ENCODE results near the gene NUMA1. TPM values are rescaled to one million over a fixed set of nuclear protein-coding genes. Genes with fewer than 3 reads are reported as not detected.
A peak's percentile ranks its signal among the peaks of the same experiment; 100 is the strongest.

NUMA1 gene
- total RNA-seq, 1 experiment from 2014 or later = 71.5 TPM

- no peak for DNase-seq (ENCODE audit: low spot score)
These were observed 80.0 kb downstream of the NUMA1 start for GRCh38 chr11:72000202-72000867.

GRCh38 chr11:71999798-72000197, 80.5 kb downstream of the NUMA1 start:
- DNase-seq (ENCODE audit: low spot score) = no peak

DNA sequence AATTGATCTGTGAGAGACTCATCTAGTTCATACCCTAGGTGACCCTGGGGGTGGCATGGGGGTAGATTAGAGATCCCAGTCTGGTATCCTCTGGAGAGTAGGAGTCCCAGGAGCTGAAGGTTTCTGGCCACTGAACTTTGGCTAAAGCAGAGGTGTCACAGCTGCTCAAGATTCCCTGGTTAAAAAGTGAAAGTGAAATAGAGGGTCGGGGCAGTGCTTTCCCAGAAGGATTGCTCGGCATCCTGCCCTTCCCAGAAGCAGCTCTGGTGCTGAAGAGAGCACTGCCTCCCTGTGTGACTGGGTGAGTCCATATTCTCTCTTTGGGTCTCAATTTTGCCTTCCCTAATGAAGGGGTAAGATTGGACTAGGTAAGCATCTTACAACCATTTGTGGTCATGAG, 81.0 kb downstream of the NUMA1 start:
- DNase-seq (ENCODE audit: low spot score) = peak; percentile 32

DNA sequence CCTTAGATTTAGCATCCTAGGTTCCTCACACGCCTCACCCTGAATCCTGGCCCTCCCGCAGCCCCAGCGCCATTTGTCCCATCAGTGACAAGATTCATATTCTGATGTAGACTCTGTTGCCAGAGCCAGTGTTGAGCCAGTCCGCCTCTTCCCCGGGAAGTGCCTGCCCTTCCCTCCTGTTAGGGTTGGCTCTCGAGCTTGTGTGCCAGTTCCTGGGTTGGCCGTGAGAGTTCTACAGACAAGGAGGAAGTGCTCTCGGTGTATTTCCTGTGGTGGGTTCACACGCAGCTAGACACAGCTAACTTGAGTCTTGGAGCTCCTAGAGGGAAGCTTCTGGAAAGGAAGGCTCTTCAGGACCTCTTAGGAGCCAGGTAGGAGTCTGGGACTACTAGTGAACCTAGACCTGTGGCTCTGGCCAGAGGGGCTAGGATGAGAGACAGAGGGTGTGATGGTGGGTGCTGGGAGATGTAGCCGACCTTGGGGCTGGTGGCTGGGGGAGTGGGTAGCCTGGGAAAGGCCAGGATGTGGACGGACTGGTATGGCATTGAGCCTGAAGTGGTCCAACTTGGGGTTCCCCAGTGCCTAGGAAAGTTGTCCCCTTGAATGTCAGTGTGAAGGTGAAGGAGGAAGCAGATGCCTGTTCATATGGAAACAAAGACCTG, 81.6 kb downstream of the NUMA1 start, which contains the start of gene IL18BP:
Gene IL18BP, plus strand, starts transcription at position 261 of the 662 bp plus-strand sequence. CDS start 1,076 bp downstream, outside the sequence.
- DNase-seq (ENCODE audit: low spot score) = no peak

- DNase-seq (ENCODE audit: low spot score) = no peak
These were observed 82.3 kb downstream of the NUMA1 start for GRCh38 chr11:71998061-71998460.

GRCh38 chr11:71997594-71997993, 82.7 kb downstream of the NUMA1 start:
- DNase-seq (ENCODE audit: low spot score) = no peak

- DNase-seq (ENCODE audit: low spot score) = no peak
These were observed 83.4 kb downstream of the NUMA1 start for GRCh38 chr11:71996946-71997345.

- DNase-seq (ENCODE audit: low spot score) = no peak
These were observed 83.8 kb downstream of the NUMA1 start for GRCh38 chr11:71996517-71996916.

- DNase-seq (ENCODE audit: low spot score) = no peak
These were observed 84.5 kb downstream of the NUMA1 start for GRCh38 chr11:71995726-71996291.

DNA sequence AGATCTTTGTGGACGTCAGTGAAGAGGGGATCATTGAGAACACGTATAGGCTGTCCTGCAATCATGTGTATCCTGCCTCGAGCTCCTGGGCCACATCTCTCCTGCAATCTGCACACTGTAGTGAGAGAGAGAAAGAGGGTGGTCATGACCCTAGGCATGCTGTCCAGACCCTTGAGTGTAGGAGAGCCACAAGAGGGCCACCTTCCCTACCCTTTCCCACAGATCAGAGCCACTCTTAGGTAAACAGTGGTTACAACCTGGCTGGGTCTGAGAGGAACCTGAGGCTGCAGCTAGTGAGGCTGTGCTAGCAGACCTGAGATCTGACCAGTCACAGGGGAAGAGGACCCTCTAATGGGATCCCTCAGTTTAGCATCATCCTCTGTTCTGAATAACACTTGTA, 85.6 kb downstream of the NUMA1 start:
- DNase-seq (ENCODE audit: low spot score) = no peak

DNA sequence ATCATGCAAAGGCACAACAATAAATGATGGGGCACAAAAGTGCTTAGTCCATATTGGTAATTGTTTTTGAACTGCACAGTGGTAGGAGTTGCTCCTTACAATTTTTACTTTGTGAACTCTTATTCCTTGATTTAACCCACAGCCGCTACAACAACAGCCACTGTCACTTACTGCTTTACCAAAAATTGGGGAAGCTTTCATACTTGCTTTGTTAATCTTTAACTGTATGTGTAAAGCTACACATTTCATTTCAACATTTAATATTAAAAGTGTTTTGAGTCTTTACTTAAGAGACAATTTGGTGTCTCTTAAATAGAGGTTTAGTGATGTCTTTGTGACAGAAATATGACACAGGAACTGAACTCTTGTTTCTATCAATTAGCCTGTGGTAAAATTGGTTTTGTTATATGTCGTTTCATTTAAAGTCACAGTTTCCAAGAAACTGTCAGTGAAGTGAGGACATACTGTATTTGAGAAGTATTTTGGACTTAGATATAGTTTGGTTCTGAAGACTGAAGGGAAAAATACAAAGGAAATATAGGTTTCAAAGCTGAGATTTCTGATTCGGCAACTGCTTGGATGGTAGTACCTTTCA, 88.1 kb downstream of the NUMA1 start:
- no peak for DNase-seq (ENCODE audit: low spot score)

GRCh38 chr11:71991494-71991893, 88.8 kb downstream of the NUMA1 start:
- DNase-seq (ENCODE audit: low spot score) = no peak

DNA sequence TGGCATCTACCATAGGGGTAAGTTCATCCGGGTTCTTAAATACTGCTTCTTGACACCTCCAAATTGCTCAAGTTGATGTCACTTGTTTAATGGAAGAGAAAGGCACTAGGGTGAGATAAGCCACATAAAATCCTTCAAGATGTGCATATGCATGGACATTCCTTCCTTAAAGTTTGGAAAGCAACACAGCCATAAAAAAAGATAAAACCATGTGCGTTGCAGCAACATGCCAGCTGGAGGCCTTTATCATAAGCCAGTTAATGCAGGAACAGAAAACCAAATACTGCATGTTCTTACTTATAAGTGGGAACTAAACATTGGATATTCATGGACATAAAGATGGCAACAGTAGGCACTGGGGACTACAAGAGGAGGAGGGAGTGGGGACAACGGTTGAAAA, 89.6 kb downstream of the NUMA1 start:
- DNase-seq (ENCODE audit: low spot score) = no peak

DNA sequence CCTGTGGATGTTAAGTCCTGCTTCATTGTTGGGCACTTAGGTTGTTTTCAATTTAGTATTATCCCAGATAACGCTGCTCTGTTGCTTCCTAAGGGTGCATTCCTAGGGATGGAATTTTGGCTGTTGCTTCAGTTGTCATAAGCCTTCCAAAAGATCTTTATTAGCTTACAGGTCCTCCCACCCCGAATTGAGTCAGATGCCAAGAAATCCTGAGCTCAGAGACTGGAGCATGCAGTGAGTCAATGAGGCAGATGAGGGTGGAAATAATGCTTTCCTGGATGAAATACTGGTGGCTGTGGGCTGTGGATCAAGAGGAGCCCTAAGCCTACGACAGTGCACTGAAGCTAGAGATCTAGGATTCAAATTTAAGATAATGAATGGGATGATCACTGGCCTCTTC, 92.3 kb downstream of the NUMA1 start:
- DNase-seq (ENCODE audit: low spot score) = no peak

GRCh38 chr11:71987521-71987920, 92.8 kb downstream of the NUMA1 start:
- no peak for DNase-seq (ENCODE audit: low spot score)

DNA sequence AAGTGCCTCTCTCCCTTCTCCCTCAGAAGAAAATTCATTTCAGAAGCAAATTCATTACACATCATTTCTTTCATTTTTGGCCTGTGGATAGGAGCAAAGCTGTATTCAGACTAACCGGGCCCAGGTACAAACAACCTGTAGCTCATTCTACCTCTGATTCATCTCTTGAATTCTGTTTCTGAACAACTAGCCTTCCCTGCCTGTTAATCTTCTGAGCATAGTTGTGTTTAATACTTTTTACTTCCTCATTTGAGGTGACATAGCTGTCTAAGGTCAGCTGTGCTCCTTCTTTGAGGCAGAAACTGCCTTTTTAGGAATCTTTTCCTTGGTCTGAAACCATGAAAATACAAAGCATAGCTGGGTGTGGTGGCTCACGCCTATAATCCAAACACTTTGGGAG, 94.2 kb downstream of the NUMA1 start:
- no peak for DNase-seq (ENCODE audit: low spot score)

DNA sequence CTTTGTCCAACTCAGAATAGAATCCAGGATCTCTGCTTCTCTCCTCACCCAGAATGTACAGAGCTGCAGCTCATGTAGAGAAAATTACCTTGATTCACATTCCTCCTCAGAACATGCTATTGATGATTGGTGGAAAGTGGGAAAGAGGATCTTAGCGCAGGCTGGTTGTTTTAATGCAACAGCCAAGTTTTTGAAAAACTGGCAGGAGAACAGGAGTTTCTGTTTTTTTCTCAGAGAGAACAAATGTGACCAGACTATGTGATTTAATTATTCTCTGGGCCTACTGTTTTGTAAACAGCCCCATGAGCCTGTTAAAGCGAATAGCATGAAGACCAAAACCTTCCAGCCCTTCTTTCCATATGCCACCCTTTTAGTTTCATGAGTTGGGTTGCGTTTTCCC, 100.7 kb downstream of the NUMA1 start:
- DNase-seq (ENCODE audit: low spot score) = no peak

DNA sequence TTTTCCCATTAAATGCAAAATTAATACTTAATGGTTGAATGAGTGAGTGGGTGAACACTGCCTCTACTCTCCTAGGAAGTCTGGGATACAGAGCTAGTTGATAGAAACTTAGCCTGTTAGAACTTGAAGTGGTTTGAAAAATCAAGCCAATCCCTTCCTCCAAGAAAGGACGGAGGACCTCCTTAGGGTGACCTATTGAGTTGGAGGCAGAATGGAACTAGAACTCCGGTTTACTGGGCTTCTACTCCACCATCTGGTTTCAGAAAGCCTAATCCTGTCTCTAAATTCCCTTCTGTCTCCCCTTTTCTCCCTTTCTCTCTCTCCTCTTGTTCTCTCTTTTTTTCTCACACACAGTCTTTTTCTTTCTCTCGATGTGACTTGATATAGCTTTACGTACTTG, 101.2 kb downstream of the NUMA1 start:
- DNase-seq (ENCODE audit: low spot score) = no peak

GRCh38 chr11:71977743-71978418, 102.5 kb downstream of the NUMA1 start:
- DNase-seq (ENCODE audit: low spot score) = peak; percentile 42

GRCh38 chr11:71977090-71977489, 103.3 kb downstream of the NUMA1 start:
- DNase-seq (ENCODE audit: low spot score) = no peak

- DNase-seq (ENCODE audit: low spot score) = no peak
These were observed 103.8 kb downstream of the NUMA1 start for GRCh38 chr11:71976551-71976950.

DNA sequence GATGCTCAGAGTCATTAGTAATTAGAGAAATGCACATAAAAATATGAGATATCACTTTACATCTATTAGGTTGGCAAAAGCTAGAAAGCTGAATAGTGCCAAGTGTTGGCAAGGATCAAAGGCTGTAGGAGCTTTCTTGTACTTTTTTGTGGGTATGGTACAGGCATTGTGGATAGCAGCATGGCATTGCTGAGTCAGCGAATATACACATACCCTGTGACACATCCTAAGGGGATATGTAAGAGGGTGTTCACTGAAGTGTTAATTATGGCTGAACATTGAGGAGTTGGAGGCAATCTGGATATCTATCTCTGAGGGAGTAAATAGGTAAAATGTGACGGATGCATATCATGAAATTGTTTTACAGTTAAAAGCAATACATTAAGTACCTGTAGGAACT, 108.7 kb downstream of the NUMA1 start:
- no peak for DNase-seq (ENCODE audit: low spot score)
